Common myeloid progenitor, CD34-positive (primary cell): ENCODE data around the gene ZNF282.
"Not testable (repeated sequence)": the region's sequence is repeated elsewhere in the genome, so short reads cannot be mapped to it uniquely, and the experiment has no call there.

Experiments
- CTCF ChIA-PET: fragments of 350-600 bp; sonication (Branson Sonifier 250); formaldehyde crosslinking; loops from one replicate; lab custom pipeline; 2021; ENCODE audit warnings: antibody characterized with exemption; lab: Charles Lee
- POLR2A ChIA-PET: fragments of 350-600 bp; sonication (Branson Sonifier 250); formaldehyde crosslinking; loops from one replicate; lab custom pipeline; 2021; ENCODE audit warnings: antibody characterized with exemption; lab: Charles Lee
- DNase-seq, 3 donors: peaks; one replicate each; pipeline versions ENCODE4 v3.0.0 to v3.0.0-alpha.2; 2013
- H3K27ac ChIP-seq, 2 experiments: 1 replicate in 1 of 2; 2 replicates in 1 of 2; pipeline ENCODE4 v1.7.0; 2013; ENCODE audit warnings: inconsistent platforms in 2 of 2, low read length in 2 of 2, mild to moderate bottlenecking in 2 of 2, low read depth in 1 of 2, moderate library complexity in 1 of 2; ENCODE audit not compliant: severe bottlenecking in 2 of 2, insufficient read depth in 1 of 2, poor library complexity in 1 of 2
- H3K27me3 ChIP-seq, 5 experiments: replicated peaks in 2 of 5; 1 replicate in 3 of 5; 2 replicates in 2 of 5; pipeline versions ENCODE4 v1.6.1 to v1.7.0; 2013; ENCODE audit warnings: low read length in 4 of 5, mild to moderate bottlenecking in 2 of 5, moderate library complexity in 2 of 5, inconsistent platforms in 1 of 5; ENCODE audit not compliant: insufficient read depth in 5 of 5, control insufficient read depth in 4 of 5
- H3K36me3 ChIP-seq, 4 experiments: 1 replicate in 2 of 4; 2 replicates in 2 of 4; pipeline versions ENCODE4 v1.6.1 to v1.7.0; 2013; ENCODE audit warnings: low read length in 3 of 4, control low read depth in 1 of 4, mild to moderate bottlenecking in 1 of 4; ENCODE audit not compliant: control insufficient read depth in 4 of 4, insufficient read depth in 4 of 4
- H3K4me1 ChIP-seq, 4 experiments: 1 replicate in 3 of 4; 2 replicates in 1 of 4; pipeline versions ENCODE4 v1.6.1 to v1.7.1; 2013; ENCODE audit warnings: low read length in 3 of 4, mild to moderate bottlenecking in 3 of 4, control low read depth in 1 of 4, inconsistent platforms in 1 of 4, moderate library complexity in 1 of 4; ENCODE audit not compliant: control insufficient read depth in 4 of 4, insufficient read depth in 4 of 4; ENCODE audit errors: control extremely low read depth in 1 of 4
- H3K4me3 ChIP-seq, 7 experiments: 1 replicate in 4 of 7; 2 replicates in 3 of 7; pipeline versions ENCODE4 v1.5.1 to v1.7.0; 2013; ENCODE audit warnings: mild to moderate bottlenecking in 7 of 7, low read length in 6 of 7, moderate library complexity in 6 of 7, inconsistent platforms in 2 of 7, low read depth in 2 of 7, control low read depth in 1 of 7; ENCODE audit not compliant: insufficient read depth in 4 of 7, control insufficient read depth in 1 of 7; ENCODE audit errors: extremely low read depth in 1 of 7
- H3K9me3 ChIP-seq, 5 experiments: 1 replicate in 4 of 5; 2 replicates in 1 of 5; pipeline versions ENCODE4 v1.6.1 to v1.7.1; 2013; ENCODE audit warnings: low read length in 4 of 5, mild to moderate bottlenecking in 2 of 5, inconsistent platforms in 1 of 5, low read depth in 1 of 5, moderate library complexity in 1 of 5; ENCODE audit not compliant: control insufficient read depth in 4 of 5, insufficient read depth in 2 of 5; ENCODE audit errors: control extremely low read depth in 1 of 5
- WGBS: methylation state at CpG from one replicate; pipeline ENCODE4 v1.1.5; 2013; ENCODE audit not compliant: insufficient coverage; 5-methylcytosine and 5-hydroxymethylcytosine counted together

The ZNF282 gene

GRCh38 chr7:149250151-149250550 lies 54.8 kb downstream of the ZNF282 start:
- POLR2A ChIA-PET, H3K9me3 ChIP-seq: not testable (repeated sequence)
- WGBS, result 95% methylated on average over 13 of the region's 18 CpGs

GRCh38 chr7:149251518-149251917 lies 56.2 kb downstream of the ZNF282 start:
- POLR2A ChIA-PET, H3K4me1 ChIP-seq, H3K9me3 ChIP-seq, H3K4me3 ChIP-seq, H3K27me3 ChIP-seq, H3K27ac ChIP-seq, DNase-seq: not testable (repeated sequence)
- CTCF ChIA-PET, result interaction anchor here (1.8 kb wide), 1 partner anchor 10 kb away, joined by 12 read pairs; the partner anchor contains the start of gene ZNF783
- WGBS, result 93% methylated on average over 9 of the region's 10 CpGs
- H3K36me3 ChIP-seq, result peaks cover 24 to 56% (median 48%) of the 10 kb centered on the region in 4 experiments

More at GRCh38 chr7:149250151-149250550, 54.8 kb downstream of the ZNF282 start:
- H3K4me3 ChIP-seq, H3K4me1 ChIP-seq, DNase-seq, H3K27ac ChIP-seq, H3K27me3 ChIP-seq: not testable (repeated sequence)
- peaks cover 20 to 45% (median 41%) of the 10 kb centered on the region in 4 experiments for H3K36me3 ChIP-seq
- CTCF ChIA-PET, result interaction anchor here (1.5 kb wide), 1 partner anchor 9 kb away, joined by 3 read pairs; no protein-coding TSS in a partner anchor

- ChIA-PET CTCF (interaction anchor here (1.1 to 1.8 kb wide), 2 partner anchors 9 to 11 kb away, joined by 3 to 12 read pairs; partner anchors contain the start of gene ZNF783), POLR2A (no interaction called here)
- Histone ChIP-seq H3K27ac (no peak overlapping the region), H3K9me3 (no peaks in the 10 kb centered on the region), H3K36me3 (peaks cover 24 to 57% (median 49%) of the 10 kb centered on the region in 4 experiments), H3K27me3 (no peaks in the 10 kb centered on the region), H3K4me1 (peaks cover 0 to 1% (median 0%) of the 10 kb centered on the region in 4 experiments), H3K4me3 (no peak overlapping the region)
- DNase-seq, result no peak
- 100% methylated on average over 2 of the region's 2 CpGs for WGBS
Measured at GRCh38 chr7:149252378-149252777, 57.0 kb downstream of the ZNF282 start.

- Histone ChIP-seq H3K27me3 (no peaks in the 10 kb centered on the region), H3K4me3 (no peak overlapping the region), H3K36me3 (peaks cover 19 to 57% (median 49%) of the 10 kb centered on the region in 4 experiments), H3K9me3 (no peaks in the 10 kb centered on the region), H3K4me1 (peaks cover 0 to 1% (median 0%) of the 10 kb centered on the region in 4 experiments), H3K27ac (no peak overlapping the region)
- POLR2A ChIA-PET, result no interaction called here
- CTCF ChIA-PET, result interaction anchor here (0.6 to 0.9 kb wide), 2 partner anchors 15 to 169 kb away, joined by 3 to 4 read pairs; no protein-coding TSS in a partner anchor
- 97% methylated on average over 7 of the region's 7 CpGs for WGBS
- DNase-seq, result no peak
Measured at GRCh38 chr7:149253665-149254064, 58.3 kb downstream of the ZNF282 start.

- H3K36me3 ChIP-seq, result peaks cover 19 to 57% (median 49%) of the 10 kb centered on the region in 4 experiments
- H3K4me3 ChIP-seq, result no peak overlapping the region
- no peaks in the 10 kb centered on the region for H3K4me1 ChIP-seq
- 98% methylated on average over 9 of the region's 16 CpGs for WGBS
- DNase-seq, result no peak
- CTCF ChIA-PET, result no interaction called here
- POLR2A ChIA-PET, result no interaction called here
- H3K27ac ChIP-seq, result no peak overlapping the region
- H3K27me3 ChIP-seq, result no peaks in the 10 kb centered on the region
- H3K9me3 ChIP-seq, result no peaks in the 10 kb centered on the region
Measured at GRCh38 chr7:149254181-149254858, 59.0 kb downstream of the ZNF282 start.

- ChIA-PET POLR2A (no interaction called here), CTCF (no interaction called here)
- no peak overlapping the region for H3K4me3 ChIP-seq
- no peaks in the 10 kb centered on the region for H3K4me1 ChIP-seq
- DNase-seq, result no peak
- peaks cover 19 to 54% (median 45%) of the 10 kb centered on the region in 4 experiments for H3K36me3 ChIP-seq
- 100% methylated on average over 2 of the region's 5 CpGs for WGBS
- H3K27ac ChIP-seq, result no peak overlapping the region
- no peaks in the 10 kb centered on the region for H3K27me3 ChIP-seq
- no peaks in the 10 kb centered on the region for H3K9me3 ChIP-seq
Measured at GRCh38 chr7:149255174-149255573, 59.8 kb downstream of the ZNF282 start.

- CTCF ChIA-PET, result no interaction called here
- Histone ChIP-seq H3K9me3 (no peaks in the 10 kb centered on the region), H3K4me1 (peaks cover 0 to 5% (median 4%) of the 10 kb centered on the region in 4 experiments), H3K27ac (no peak overlapping the region), H3K36me3 (peaks cover 19 to 45% (median 37%) of the 10 kb centered on the region in 4 experiments), H3K27me3 (no peaks in the 10 kb centered on the region), H3K4me3 (no peak overlapping the region)
- DNase-seq, result no peak
- POLR2A ChIA-PET, result no interaction called here
- WGBS, result 83% methylated on average over 2 of the region's 4 CpGs
Measured at GRCh38 chr7:149256568-149256967, 61.2 kb downstream of the ZNF282 start.
